Calu3 (cell line): Measurements from ENCODE around the gene RNASE11. TPM values are rescaled to one million over a fixed set of nuclear protein-coding genes. Genes with fewer than 3 reads are reported as not detected.
"Not testable (repeated sequence)": the region's sequence is repeated elsewhere in the genome, so short reads cannot be mapped to it uniquely, and the experiment has no call there.

ENCODE experiments used
- BruUV-seq: library from RNA; stranded (reverse); fragments of 400-500 nt; replicated peaks from 2 replicates; lab custom pipeline; 2021; lab: Mats Ljungman, UMichigan
- CTCF ChIA-PET: fragments of 300-600 bp; sonication (Branson Sonifier 250); formaldehyde crosslinking; loops from one replicate; lab custom pipeline; 2022; ENCODE audit warnings: antibody characterized with exemption; lab: Charles Lee
- DNase-seq: peaks from one replicate; pipeline ENCODE4 v3.0.0; 2022
- H3K27ac Mint-ChIP-seq: one replicate; pipeline ENCODE4 v1.8.0; 2022; ENCODE audit warnings: mixed read lengths; ENCODE audit not compliant: unreplicated experiment
- H3K27me3 Mint-ChIP-seq: one replicate; pipeline ENCODE4 v1.8.0; 2022; ENCODE audit warnings: mixed read lengths; ENCODE audit not compliant: unreplicated experiment
- H3K36me3 Mint-ChIP-seq: one replicate; pipeline ENCODE4 v1.8.0; 2022; ENCODE audit warnings: mild to moderate bottlenecking, moderate library complexity, mixed read lengths; ENCODE audit not compliant: insufficient read depth, unreplicated experiment
- H3K4me1 Mint-ChIP-seq: one replicate; pipeline ENCODE4 v1.8.0; 2022; ENCODE audit warnings: mild to moderate bottlenecking, low read depth, mixed read lengths; ENCODE audit not compliant: unreplicated experiment
- H3K4me3 Mint-ChIP-seq: one replicate; pipeline ENCODE4 v1.8.0; 2022; ENCODE audit warnings: mild to moderate bottlenecking, low read depth, moderate library complexity, mixed read lengths; ENCODE audit not compliant: unreplicated experiment
- H3K9me3 Mint-ChIP-seq: one replicate; pipeline ENCODE4 v1.8.0; 2022; ENCODE audit warnings: low read depth, mixed read lengths; ENCODE audit not compliant: unreplicated experiment
- intact Hi-C: fragments of 100-400 bp; cut with micrococcal nuclease; formaldehyde crosslinking; loops from one replicate; pipeline ENCODE4 v1.10.0; 2022; ENCODE audit not compliant: unreplicated experiment
- total RNA-seq: library from RNA; stranded (reverse); gene quantifications from 2 replicates; pipeline ENCODE4 v1.2.3, GENCODE V29; 2022
- TF ChIP-seq, protein P1 (sequence below): fragments of 200-600 bp; IDR thresholded peaks from one replicate; pipeline ENCODE4 v1.8.0; 2022; ENCODE audit warnings: antibody characterized with exemption; ENCODE audit not compliant: unreplicated experiment

The RNASE11 gene
- total RNA-seq, 1 experiment from 2014 or later = not detected

DNA sequence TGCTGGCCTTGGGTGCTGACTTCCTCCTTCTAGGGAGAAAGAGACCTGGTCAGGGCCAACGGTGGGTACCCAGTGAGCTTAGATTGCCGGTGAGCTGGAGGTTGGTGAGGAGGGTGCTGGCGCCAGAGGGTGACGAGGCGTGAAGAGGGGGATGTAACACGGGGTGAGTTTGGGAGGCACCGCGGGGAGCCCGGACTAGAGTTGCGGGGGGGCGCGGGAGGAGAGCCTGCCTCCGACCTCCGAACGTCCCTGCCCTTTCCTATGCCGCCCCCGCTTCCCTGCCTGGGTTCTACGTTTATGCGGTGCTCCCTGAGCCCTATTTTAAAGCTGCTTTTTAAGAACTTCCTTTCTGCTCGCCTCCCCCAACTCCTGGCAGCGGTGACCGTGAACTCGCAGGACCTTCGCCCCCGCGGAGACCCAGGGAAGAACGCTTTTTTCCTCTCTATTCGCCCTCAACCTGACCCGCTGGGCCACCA, 35.1 kb upstream of the RNASE11 start:
- no TSS peak for BruUV-seq
- CTCF ChIA-PET = interaction anchor here (1.0 kb wide), 1 partner anchor 69 kb away, joined by 3 read pairs; no protein-coding TSS in a partner anchor
- Mint-ChIP-seq H3K27ac (no peak overlapping the region), H3K9me3 (no peaks in the 10 kb centered on the region), H3K4me3 (no peak overlapping the region), H3K27me3 (peaks cover 9% of the 10 kb centered on the region), H3K36me3 (peaks cover 21% of the 10 kb centered on the region), H3K4me1 (peaks cover 33% of the 10 kb centered on the region)
- DNase-seq = no peak
- TF ChIP-seq, protein P1, sequence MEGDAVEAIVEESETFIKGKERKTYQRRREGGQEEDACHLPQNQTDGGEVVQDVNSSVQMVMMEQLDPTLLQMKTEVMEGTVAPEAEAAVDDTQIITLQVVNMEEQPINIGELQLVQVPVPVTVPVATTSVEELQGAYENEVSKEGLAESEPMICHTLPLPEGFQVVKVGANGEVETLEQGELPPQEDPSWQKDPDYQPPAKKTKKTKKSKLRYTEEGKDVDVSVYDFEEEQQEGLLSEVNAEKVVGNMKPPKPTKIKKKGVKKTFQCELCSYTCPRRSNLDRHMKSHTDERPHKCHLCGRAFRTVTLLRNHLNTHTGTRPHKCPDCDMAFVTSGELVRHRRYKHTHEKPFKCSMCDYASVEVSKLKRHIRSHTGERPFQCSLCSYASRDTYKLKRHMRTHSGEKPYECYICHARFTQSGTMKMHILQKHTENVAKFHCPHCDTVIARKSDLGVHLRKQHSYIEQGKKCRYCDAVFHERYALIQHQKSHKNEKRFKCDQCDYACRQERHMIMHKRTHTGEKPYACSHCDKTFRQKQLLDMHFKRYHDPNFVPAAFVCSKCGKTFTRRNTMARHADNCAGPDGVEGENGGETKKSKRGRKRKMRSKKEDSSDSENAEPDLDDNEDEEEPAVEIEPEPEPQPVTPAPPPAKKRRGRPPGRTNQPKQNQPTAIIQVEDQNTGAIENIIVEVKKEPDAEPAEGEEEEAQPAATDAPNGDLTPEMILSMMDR = no peak
- intact Hi-C loops = no loop called here

DNA sequence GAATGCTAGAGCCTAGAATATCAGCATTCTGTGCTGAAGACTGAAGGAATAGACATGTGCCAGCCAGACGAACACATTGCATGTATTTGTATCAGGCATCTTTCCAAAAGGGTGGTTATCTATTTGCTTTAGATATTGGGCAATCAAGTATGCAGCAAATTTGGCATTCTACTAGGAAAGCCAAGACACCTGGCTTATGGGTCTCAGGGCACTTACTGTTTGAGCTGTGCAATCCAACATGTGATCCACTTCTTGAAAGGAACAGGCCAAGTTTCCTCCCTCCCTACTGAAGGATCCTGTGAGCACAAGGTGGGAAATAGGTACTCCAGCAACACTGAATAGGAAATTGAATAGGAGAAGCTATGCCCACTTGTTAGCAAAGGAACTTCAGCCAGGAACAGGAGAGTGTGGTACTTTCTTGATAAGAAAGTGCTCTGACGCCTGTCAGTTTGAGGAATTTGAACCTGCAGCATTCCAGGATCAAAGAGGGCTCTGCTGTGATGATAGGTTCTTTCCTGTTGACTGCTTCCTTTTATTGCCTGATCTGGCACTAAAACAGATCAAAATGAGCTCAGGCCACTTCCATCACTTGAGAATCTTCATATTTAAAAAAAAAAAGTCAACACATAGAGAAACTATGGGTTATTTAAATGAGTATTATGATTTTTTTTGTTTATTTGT, 33.1 kb upstream of the RNASE11 start:
- no TSS peak for BruUV-seq
- Mint-ChIP-seq H3K9me3 (no peaks in the 10 kb centered on the region), H3K4me1 (peaks cover 25% of the 10 kb centered on the region), H3K4me3 (no peak overlapping the region), H3K36me3 (peaks cover 19% of the 10 kb centered on the region), H3K27ac (no peak overlapping the region), H3K27me3 (no peaks in the 10 kb centered on the region)
- DNase-seq = no peak
- intact Hi-C loops = no loop called here
- TF ChIP-seq, protein P1 = no peak
- CTCF ChIA-PET = interaction anchor here (0.6 kb wide), 1 partner anchor 42 kb away, joined by 4 read pairs; no protein-coding TSS in a partner anchor

DNA sequence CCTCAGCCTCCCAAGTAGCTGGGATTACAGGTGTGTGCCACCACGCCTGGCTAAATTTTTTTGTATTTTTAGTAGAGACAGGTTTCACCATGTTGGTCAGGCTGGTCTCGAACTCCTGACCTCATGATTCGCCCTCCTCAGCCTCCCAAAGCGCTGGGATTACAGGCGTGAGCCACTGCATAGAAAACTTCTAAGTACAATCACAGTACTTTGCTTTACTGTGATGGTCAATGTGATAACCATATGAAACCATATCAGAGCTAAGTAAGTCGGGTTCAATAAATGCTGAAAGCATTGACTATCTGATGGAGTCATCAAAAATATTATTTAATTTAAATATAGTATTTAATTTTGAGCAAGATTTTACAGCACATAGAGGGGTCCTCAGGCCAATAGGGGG, 31.9 kb upstream of the RNASE11 start:
- H3K4me3 Mint-ChIP-seq, H3K36me3 Mint-ChIP-seq, H3K9me3 Mint-ChIP-seq, H3K27me3 Mint-ChIP-seq, BruUV-seq, DNase-seq, intact Hi-C loops, H3K27ac Mint-ChIP-seq: not testable (repeated sequence)
- CTCF ChIA-PET = interaction anchor here (0.5 kb wide), 1 partner anchor 59 kb away, joined by 8 read pairs; no protein-coding TSS in a partner anchor
- peaks cover 16% of the 10 kb centered on the region for H3K4me1 Mint-ChIP-seq

DNA sequence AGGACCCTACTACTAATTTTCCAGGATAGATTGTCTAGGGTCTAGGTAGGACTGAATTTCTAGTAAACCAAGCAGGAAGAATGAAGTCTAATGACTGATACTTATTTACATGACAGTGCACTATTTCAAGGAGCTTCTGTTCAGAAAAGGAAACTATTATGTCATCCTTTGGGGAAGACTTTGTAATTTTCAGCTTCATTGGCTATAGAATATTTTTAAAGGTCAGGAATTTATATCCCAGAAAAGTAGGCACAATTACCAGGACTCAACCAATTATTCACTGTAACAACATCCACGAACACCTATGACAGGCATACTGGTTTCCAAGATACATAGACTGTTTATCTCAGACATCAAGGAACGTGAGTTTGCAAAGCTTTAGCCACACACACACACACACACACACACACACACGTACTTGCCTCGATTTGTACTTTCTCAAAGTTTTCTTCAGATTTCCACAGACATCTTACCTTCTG, 30.5 kb upstream of the RNASE11 start:
- Mint-ChIP-seq H3K4me3 (no peak overlapping the region), H3K9me3 (no peaks in the 10 kb centered on the region), H3K4me1 (peaks cover 8% of the 10 kb centered on the region), H3K36me3 (no peaks in the 10 kb centered on the region), H3K27me3 (no peaks in the 10 kb centered on the region), H3K27ac (no peak overlapping the region)
- DNase-seq = no peak
- intact Hi-C loops = no loop called here
- TF ChIP-seq, protein P1 = no peak
- no TSS peak for BruUV-seq
- CTCF ChIA-PET = no interaction called here
